Middle frontal gyrus (tissue), 1 donor: Measurements from ENCODE around the gene KDM2B.

Experiments
- DNase-seq: peaks from one replicate; pipeline ENCODE4 v3.0.0-alpha.2; 2015; ENCODE audit warnings: low spot score; ENCODE audit errors: extremely low spot score

KDM2B gene

GRCh38 chr12:121464331-121464730, 116.5 kb downstream of the KDM2B start:
- no peak for DNase-seq

- DNase-seq = no peak
Observed at GRCh38 chr12:121461048-121461447, 119.8 kb downstream of the KDM2B start.

GRCh38 chr12:121456551-121456950, 124.3 kb downstream of the KDM2B start:
- DNase-seq = no peak

GRCh38 chr12:121455766-121456420, 124.9 kb downstream of the KDM2B start:
- DNase-seq = no peak

GRCh38 chr12:121454921-121455320, 125.9 kb downstream of the KDM2B start:
- no peak for DNase-seq

GRCh38 chr12:121453629-121454028, 127.2 kb downstream of the KDM2B start:
- DNase-seq = no peak

- DNase-seq = no peak
Observed at GRCh38 chr12:121452985-121453360, 127.8 kb downstream of the KDM2B start.

- DNase-seq = no peak
Observed at GRCh38 chr12:121452340-121452984, 128.4 kb downstream of the KDM2B start.

- DNase-seq = no peak
Observed at GRCh38 chr12:121451961-121452339, 128.9 kb downstream of the KDM2B start.

GRCh38 chr12:121448771-121449315, 132.0 kb downstream of the KDM2B start:
- no peak for DNase-seq

- DNase-seq = no peak
Observed at GRCh38 chr12:121446750-121447149, 134.1 kb downstream of the KDM2B start.

GRCh38 chr12:121444842-121445202, 136.0 kb downstream of the KDM2B start:
- no peak for DNase-seq

GRCh38 chr12:121443911-121444841, 136.6 kb downstream of the KDM2B start:
- no peak for DNase-seq

- peak; percentile 76 for DNase-seq
Observed at GRCh38 chr12:121443193-121443870, 137.5 kb downstream of the KDM2B start.

GRCh38 chr12:121442028-121442948, 138.5 kb downstream of the KDM2B start:
- DNase-seq = no peak

- no peak for DNase-seq
Observed at GRCh38 chr12:121441555-121441954, 139.3 kb downstream of the KDM2B start.

- DNase-seq = no peak
Observed at GRCh38 chr12:121440768-121441167, 140.1 kb downstream of the KDM2B start.

GRCh38 chr12:121439715-121440114, 141.1 kb downstream of the KDM2B start:
- no peak for DNase-seq

- DNase-seq = no peak
Observed at GRCh38 chr12:121438905-121439304, 141.9 kb downstream of the KDM2B start.

- DNase-seq = no peak
Observed at GRCh38 chr12:121436706-121437105, 144.1 kb downstream of the KDM2B start.
